CD8-positive, alpha-beta memory T cell (primary cell): ENCODE measurements around the gene NKAIN2. TPM values are rescaled to one million over a fixed set of nuclear protein-coding genes. Genes with fewer than 3 reads are reported as not detected.
"Not testable (repeated sequence)": the region's sequence is repeated elsewhere in the genome, so short reads cannot be mapped to it uniquely, and the experiment has no call there.

ENCODE experiments used
- CTCF ChIA-PET: fragments of 350-600 bp; sonication (Branson Sonifier 250); formaldehyde crosslinking; loops from one replicate; lab custom pipeline; 2021; ENCODE audit warnings: antibody characterized with exemption; lab: Charles Lee
- POLR2A ChIA-PET: fragments of 350-600 bp; sonication (Branson Sonifier 250); formaldehyde crosslinking; loops from one replicate; lab custom pipeline; 2021; ENCODE audit warnings: antibody characterized with exemption; lab: Charles Lee
- DNase-seq, 5 donors: peaks; one replicate each; pipeline versions ENCODE4 v3.0.0 to v3.0.0-alpha.2; 2020 to 2022; ENCODE audit warnings: mixed read lengths in 1 of 5
- H3K27ac ChIP-seq: one replicate; pipeline ENCODE4 v1.7.0; 2013; ENCODE audit warnings: low read depth, mild to moderate bottlenecking, low read length, moderate library complexity
- H3K27me3 ChIP-seq: 2 replicates; pipeline ENCODE4 v1.7.0; 2013; ENCODE audit warnings: low read length, mild to moderate bottlenecking; ENCODE audit not compliant: insufficient read depth, poor library complexity, severe bottlenecking
- H3K36me3 ChIP-seq: 2 replicates; pipeline ENCODE4 v1.7.0; 2013; ENCODE audit warnings: mild to moderate bottlenecking, low read length, moderate library complexity; ENCODE audit not compliant: insufficient read depth
- H3K4me1 ChIP-seq: 2 replicates; pipeline ENCODE4 v1.7.0; 2013; ENCODE audit warnings: mild to moderate bottlenecking, low read length, moderate library complexity; ENCODE audit not compliant: insufficient read depth
- H3K4me3 ChIP-seq: 2 replicates; pipeline ENCODE4 v1.7.0; 2013; ENCODE audit warnings: mild to moderate bottlenecking, low read length
- H3K9me3 ChIP-seq: 2 replicates; pipeline ENCODE4 v1.7.0; 2013; ENCODE audit warnings: mild to moderate bottlenecking, low read length
- H3K27ac Mint-ChIP-seq, 8 donors: one replicate each; pipeline ENCODE4 v1.8.0; 2020 to 2021; ENCODE audit warnings: mixed read lengths in 8 of 8, mild to moderate bottlenecking in 6 of 8, inconsistent platforms in 3 of 8, moderate library complexity in 3 of 8
- H3K27me3 Mint-ChIP-seq, 2 donors: one replicate each; pipeline ENCODE4 v1.8.0; 2020 to 2021; ENCODE audit warnings: mixed read lengths in 2 of 2, mild to moderate bottlenecking in 1 of 2, moderate library complexity in 1 of 2
- H3K36me3 Mint-ChIP-seq, 3 donors: one replicate each; pipeline ENCODE4 v1.8.0; 2020 to 2021; ENCODE audit warnings: mixed read lengths in 3 of 3, inconsistent platforms in 1 of 3, mild to moderate bottlenecking in 1 of 3
- H3K4me1 Mint-ChIP-seq, 3 donors: one replicate each; pipeline ENCODE4 v1.8.0; 2020 to 2021; ENCODE audit warnings: mixed read lengths in 3 of 3, inconsistent platforms in 1 of 3, mild to moderate bottlenecking in 1 of 3
- H3K4me3 Mint-ChIP-seq, 7 donors: one replicate each; pipeline ENCODE4 v1.8.0; 2020 to 2021; ENCODE audit warnings: mixed read lengths in 7 of 7, mild to moderate bottlenecking in 6 of 7, moderate library complexity in 4 of 7, inconsistent platforms in 2 of 7
- H3K9me3 Mint-ChIP-seq, 5 donors: one replicate each; pipeline ENCODE4 v1.8.0; 2020 to 2022; ENCODE audit warnings: mixed read lengths in 5 of 5, mild to moderate bottlenecking in 3 of 5, moderate library complexity in 2 of 5, inconsistent platforms in 1 of 5
- polyA plus RNA-seq: library from polyadenylated mRNA; unstranded; fragments of 300-500 nt; fragmentation: Illumina TruSeq; gene quantifications from one replicate; pipeline ENCODE4 v1.2.3, GENCODE V29; 2021
- total RNA-seq, 2 experiments: library from RNA; stranded (reverse); gene quantifications; one replicate each; pipeline ENCODE4 v1.2.3, GENCODE V29; 2021

The NKAIN2 gene
- total and polyA plus RNA-seq, 3 experiments from 2014 or later: not detected

GRCh38 chr6:124536157-124536841 lies 732.6 kb downstream of the NKAIN2 start:
- no peaks in the 10 kb centered on the region for H3K27me3 ChIP-seq

GRCh38 chr6:124536842-124537191 lies 733.2 kb downstream of the NKAIN2 start:
- no peaks in the 10 kb centered on the region for H3K27me3 ChIP-seq
- Mint-ChIP-seq H3K27me3 (peaks cover 0 to 1% of the 10 kb centered on the region in 2 donors), H3K4me1 (no peaks in the 10 kb centered on the region), H3K4me3 (no peak overlapping the region), H3K36me3 (no peaks in the 10 kb centered on the region), H3K27ac (no peak overlapping the region), H3K9me3 (peaks cover 0 to 12% (median 6%) of the 10 kb centered on the region in 5 donors)
- CTCF ChIA-PET: no interaction called here
- no peaks in the 10 kb centered on the region for H3K36me3 ChIP-seq
- H3K4me1 ChIP-seq: no peaks in the 10 kb centered on the region
- POLR2A ChIA-PET: no interaction called here
- no peaks in the 10 kb centered on the region for H3K9me3 ChIP-seq
- H3K4me3 ChIP-seq: no peak overlapping the region
- H3K27ac ChIP-seq: no peak overlapping the region
- DNase-seq: no peak

More at GRCh38 chr6:124536157-124536841, 732.6 kb downstream of the NKAIN2 start:
- Mint-ChIP-seq H3K36me3 (no peaks in the 10 kb centered on the region), H3K27me3 (peaks cover 0 to 1% of the 10 kb centered on the region in 2 donors), H3K4me3 (no peak overlapping the region), H3K9me3 (peaks cover 0 to 12% (median 7%) of the 10 kb centered on the region in 5 donors), H3K27ac (no peak overlapping the region), H3K4me1 (no peaks in the 10 kb centered on the region)
- Histone ChIP-seq H3K4me3 (no peak overlapping the region), H3K36me3 (no peaks in the 10 kb centered on the region), H3K4me1 (no peaks in the 10 kb centered on the region), H3K9me3 (no peaks in the 10 kb centered on the region), H3K27ac (no peak overlapping the region)
- DNase-seq: no peak
- ChIA-PET POLR2A (no interaction called here), CTCF (no interaction called here)

- Histone ChIP-seq H3K27me3 (no peaks in the 10 kb centered on the region), H3K36me3 (no peaks in the 10 kb centered on the region), H3K4me3 (no peak overlapping the region), H3K9me3 (no peaks in the 10 kb centered on the region), H3K27ac (no peak overlapping the region), H3K4me1 (no peaks in the 10 kb centered on the region)
- H3K4me1 Mint-ChIP-seq: no peaks in the 10 kb centered on the region
- H3K4me3 Mint-ChIP-seq: no peak overlapping the region
- POLR2A ChIA-PET: no interaction called here
- no peaks in the 10 kb centered on the region for H3K36me3 Mint-ChIP-seq
- H3K27me3 Mint-ChIP-seq: peaks cover 0 to 1% of the 10 kb centered on the region in 2 donors
- CTCF ChIA-PET: no interaction called here
- no peak for DNase-seq
- no peak overlapping the region for H3K27ac Mint-ChIP-seq
- peaks cover 0 to 12% (median 3%) of the 10 kb centered on the region in 5 donors for H3K9me3 Mint-ChIP-seq
Measured at GRCh38 chr6:124539096-124539495, 735.4 kb downstream of the NKAIN2 start.

GRCh38 chr6:124541573-124541972 lies 737.9 kb downstream of the NKAIN2 start:
- Mint-ChIP-seq H3K27ac (no peak overlapping the region), H3K4me1 (no peaks in the 10 kb centered on the region), H3K27me3 (peaks cover 0 to 1% of the 10 kb centered on the region in 2 donors), H3K36me3 (no peaks in the 10 kb centered on the region), H3K4me3 (no peak overlapping the region), H3K9me3 (peaks cover 0 to 9% (median 2%) of the 10 kb centered on the region in 5 donors)
- POLR2A ChIA-PET: no interaction called here
- H3K27me3 ChIP-seq: no peaks in the 10 kb centered on the region
- CTCF ChIA-PET: no interaction called here
- no peaks in the 10 kb centered on the region for H3K9me3 ChIP-seq
- no peak overlapping the region for H3K4me3 ChIP-seq
- H3K36me3 ChIP-seq: no peaks in the 10 kb centered on the region
- DNase-seq: no peak
- H3K4me1 ChIP-seq: no peaks in the 10 kb centered on the region
- H3K27ac ChIP-seq: no peak overlapping the region

- H3K27me3 ChIP-seq: no peaks in the 10 kb centered on the region
- H3K9me3 ChIP-seq: no peaks in the 10 kb centered on the region
- Mint-ChIP-seq H3K36me3 (no peaks in the 10 kb centered on the region), H3K27ac (no peak overlapping the region), H3K27me3 (no peaks in the 10 kb centered on the region), H3K4me1 (no peaks in the 10 kb centered on the region), H3K9me3 (peaks cover 0 to 7% (median 3%) of the 10 kb centered on the region in 5 donors), H3K4me3 (no peak overlapping the region)
- H3K36me3 ChIP-seq: no peaks in the 10 kb centered on the region
- ChIA-PET POLR2A (no interaction called here), CTCF (no interaction called here)
- no peak for DNase-seq
- no peak overlapping the region for H3K4me3 ChIP-seq
- no peak overlapping the region for H3K27ac ChIP-seq
- no peaks in the 10 kb centered on the region for H3K4me1 ChIP-seq
Measured at GRCh38 chr6:124546601-124547000, 742.9 kb downstream of the NKAIN2 start.

GRCh38 chr6:124551711-124552233 lies 748.1 kb downstream of the NKAIN2 start:
- Mint-ChIP-seq H3K27me3 (peaks cover 0 to 2% of the 10 kb centered on the region in 2 donors), H3K27ac (no peak overlapping the region), H3K9me3 (peaks cover 0 to 7% (median 3%) of the 10 kb centered on the region in 5 donors), H3K36me3 (no peaks in the 10 kb centered on the region), H3K4me1 (no peaks in the 10 kb centered on the region), H3K4me3 (no peak overlapping the region)
- no peaks in the 10 kb centered on the region for H3K27me3 ChIP-seq
- ChIA-PET POLR2A (no interaction called here), CTCF (no interaction called here)
- no peak overlapping the region for H3K27ac ChIP-seq
- H3K4me3 ChIP-seq: no peak overlapping the region
- no peak for DNase-seq
- H3K9me3 ChIP-seq: no peaks in the 10 kb centered on the region
- no peaks in the 10 kb centered on the region for H3K4me1 ChIP-seq
- H3K36me3 ChIP-seq: no peaks in the 10 kb centered on the region

- POLR2A ChIA-PET: no interaction called here
- Mint-ChIP-seq H3K9me3 (peaks cover 0 to 22% (median 4%) of the 10 kb centered on the region in 5 donors), H3K27ac (no peak overlapping the region), H3K36me3 (no peaks in the 10 kb centered on the region), H3K4me3 (no peak overlapping the region), H3K27me3 (peaks cover 0 to 2% of the 10 kb centered on the region in 2 donors), H3K4me1 (no peaks in the 10 kb centered on the region)
- no peak for DNase-seq
- no peaks in the 10 kb centered on the region for H3K27me3 ChIP-seq
- CTCF ChIA-PET: no interaction called here
- no peak overlapping the region for H3K4me3 ChIP-seq
- no peaks in the 10 kb centered on the region for H3K9me3 ChIP-seq
- H3K4me1 ChIP-seq: no peaks in the 10 kb centered on the region
- H3K36me3 ChIP-seq: no peaks in the 10 kb centered on the region
- no peak overlapping the region for H3K27ac ChIP-seq
Measured at GRCh38 chr6:124557873-124558272, 754.2 kb downstream of the NKAIN2 start.

GRCh38 chr6:124560078-124560477 lies 756.4 kb downstream of the NKAIN2 start:
- H3K9me3 ChIP-seq, H3K4me3 Mint-ChIP-seq, DNase-seq, H3K27me3 Mint-ChIP-seq, H3K4me1 ChIP-seq, H3K4me3 ChIP-seq, H3K27me3 ChIP-seq, H3K27ac ChIP-seq, POLR2A ChIA-PET, H3K36me3 ChIP-seq, H3K36me3 Mint-ChIP-seq, CTCF ChIA-PET, H3K27ac Mint-ChIP-seq, H3K4me1 Mint-ChIP-seq: not testable (repeated sequence)
- peaks cover 2 to 22% (median 4%) of the 10 kb centered on the region in 5 donors for H3K9me3 Mint-ChIP-seq
